ENCODE measurements around the gene OSM.

Gene OSM

GRCh38 chr22:30305906-30306626 is 39.4 kb upstream of the OSM start:
- no peak for TF ChIP-seq GATA2 (IDR thresholded peaks at IDR 0.05; ENCODE audit: low read depth, low read length)
- TF ChIP-seq GATA3 (IDR thresholded peaks at IDR 0.05; ENCODE audit: low read depth, low read length), result no peak

- no peak for TF ChIP-seq GATA2 (IDR thresholded peaks at IDR 0.05; ENCODE audit: low read depth, low read length)
- TF ChIP-seq GATA3 (IDR thresholded peaks at IDR 0.05; ENCODE audit: low read depth, low read length), result no peak
These were observed 38.9 kb upstream of the OSM start for GRCh38 chr22:30305519-30305905.

DNA sequence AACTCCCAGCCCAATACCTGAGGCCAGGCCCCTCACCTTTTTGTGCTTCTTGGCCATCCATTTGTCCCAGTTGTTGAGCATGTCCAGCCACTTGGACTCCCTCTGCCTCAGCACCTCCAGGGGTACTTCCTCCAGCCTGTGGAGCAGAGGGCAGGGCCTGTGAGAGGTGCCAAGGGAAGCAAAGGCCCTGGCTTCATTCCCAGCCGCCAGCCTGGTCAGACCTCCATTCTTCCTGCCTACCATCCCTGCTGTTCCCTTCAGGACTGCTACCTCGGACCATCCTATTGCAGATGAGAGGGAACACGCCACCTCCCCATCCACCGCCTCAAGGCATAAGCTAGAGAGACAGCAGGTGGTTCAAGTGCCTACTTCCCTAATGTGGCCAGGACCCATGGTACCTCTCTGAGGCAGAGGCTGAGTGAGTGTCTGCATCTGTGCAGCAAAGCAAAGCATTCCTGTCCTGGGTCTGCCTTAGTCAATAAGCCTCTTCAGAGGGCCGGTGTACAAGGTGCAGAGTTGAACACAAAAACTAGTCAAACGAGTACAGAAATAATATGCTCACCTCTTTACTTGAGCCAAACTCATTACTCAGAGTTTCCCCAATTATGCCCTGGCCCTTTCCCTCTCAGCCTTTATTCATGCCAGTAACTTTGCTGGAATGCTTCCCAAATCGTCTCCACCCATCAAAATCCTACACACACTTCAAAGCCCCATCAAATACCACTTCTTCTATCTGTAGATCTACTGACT is 38.0 kb upstream of the OSM start:
- TF ChIP-seq GATA2 (IDR thresholded peaks at IDR 0.05; ENCODE audit: low read depth, low read length) (no peak), GATA3 (IDR thresholded peaks at IDR 0.05; ENCODE audit: low read depth, low read length) (no peak)

GRCh38 chr22:30302810-30303138 is 36.1 kb upstream of the OSM start:
- TF ChIP-seq GATA2 (IDR thresholded peaks at IDR 0.05; ENCODE audit: low read depth, low read length), result no peak
- no peak for TF ChIP-seq GATA3 (IDR thresholded peaks at IDR 0.05; ENCODE audit: low read depth, low read length)

- TF ChIP-seq GATA2 (IDR thresholded peaks at IDR 0.05; ENCODE audit: low read depth, low read length), result no peak
- TF ChIP-seq GATA3 (IDR thresholded peaks at IDR 0.05; ENCODE audit: low read depth, low read length), result no peak
These were observed 35.6 kb upstream of the OSM start for GRCh38 chr22:30301995-30302809.

DNA sequence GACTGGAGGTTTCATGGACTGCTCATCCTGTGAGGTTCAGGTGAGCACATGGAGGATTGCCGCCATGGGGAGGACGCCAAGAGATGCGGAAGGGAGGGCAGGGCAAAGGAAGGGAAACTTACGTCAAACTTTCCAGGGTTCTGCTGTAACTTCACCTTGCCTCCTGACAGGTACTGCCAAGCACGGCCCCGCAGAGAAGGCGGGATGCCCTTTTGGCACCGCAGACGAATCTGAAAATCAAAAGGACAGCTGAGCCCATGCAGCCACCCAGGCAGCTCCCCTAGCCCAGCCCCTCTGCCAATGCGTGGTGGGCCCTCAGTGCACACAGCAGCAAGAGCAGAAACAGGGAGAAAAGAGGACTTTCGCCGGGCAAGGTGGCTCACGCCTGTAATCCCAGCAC is 32.7 kb upstream of the OSM start:
- TF ChIP-seq GATA2 (IDR thresholded peaks at IDR 0.05; ENCODE audit: low read depth, low read length) (no peak), GATA3 (IDR thresholded peaks at IDR 0.05; ENCODE audit: low read depth, low read length) (no peak)

DNA sequence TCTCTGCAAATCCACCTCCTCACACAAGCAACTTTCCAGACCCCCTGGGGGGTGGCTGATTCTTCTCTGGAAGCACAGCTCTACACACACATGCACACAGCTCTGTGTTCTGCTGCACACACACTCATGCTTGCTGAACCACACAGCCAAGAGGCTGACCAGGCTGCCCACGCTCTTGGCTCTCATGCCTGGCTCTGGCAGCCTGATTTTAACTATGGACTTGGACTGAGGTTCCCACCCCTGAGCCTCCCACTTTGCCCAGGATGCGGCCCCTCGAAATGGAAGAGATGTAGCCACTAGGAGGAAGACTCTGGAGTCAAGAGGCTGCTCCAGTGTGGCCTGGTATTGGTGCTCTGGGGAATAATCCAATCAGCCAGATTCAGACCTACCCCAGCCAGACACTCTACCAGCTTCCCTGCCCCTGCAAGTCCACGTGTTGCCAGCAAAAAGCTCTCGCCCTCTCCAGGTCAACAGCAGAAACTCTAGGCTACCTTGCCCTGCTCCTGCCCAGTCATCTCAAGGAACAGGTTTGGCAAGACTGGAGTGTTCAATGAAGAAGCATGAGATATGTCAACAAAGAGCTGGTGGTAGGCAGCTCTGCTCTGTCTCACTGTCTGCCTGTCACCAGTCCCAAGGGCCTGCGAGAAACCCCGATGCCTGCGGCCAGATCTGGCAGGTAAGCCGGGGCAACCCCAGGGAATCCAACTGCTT is 31.5 kb upstream of the OSM start:
- TF ChIP-seq GATA3 (IDR thresholded peaks at IDR 0.05; ENCODE audit: low read depth, low read length), result no peak
- no peak for TF ChIP-seq GATA2 (IDR thresholded peaks at IDR 0.05; ENCODE audit: low read depth, low read length)

GRCh38 chr22:30297276-30297990 is 30.8 kb upstream of the OSM start:
- no peak for TF ChIP-seq GATA2 (IDR thresholded peaks at IDR 0.05; ENCODE audit: low read depth, low read length)
- no peak for TF ChIP-seq GATA3 (IDR thresholded peaks at IDR 0.05; ENCODE audit: low read depth, low read length)

GRCh38 chr22:30296833-30297232 is 30.2 kb upstream of the OSM start:
- TF ChIP-seq GATA2 (IDR thresholded peaks at IDR 0.05; ENCODE audit: low read depth, low read length) (no peak), GATA3 (IDR thresholded peaks at IDR 0.05; ENCODE audit: low read depth, low read length) (no peak)

- TF ChIP-seq GATA2 (IDR thresholded peaks at IDR 0.05; ENCODE audit: low read depth, low read length), result no peak
- no peak for TF ChIP-seq GATA3 (IDR thresholded peaks at IDR 0.05; ENCODE audit: low read depth, low read length)
These were observed 29.7 kb upstream of the OSM start for GRCh38 chr22:30296324-30296723.

DNA sequence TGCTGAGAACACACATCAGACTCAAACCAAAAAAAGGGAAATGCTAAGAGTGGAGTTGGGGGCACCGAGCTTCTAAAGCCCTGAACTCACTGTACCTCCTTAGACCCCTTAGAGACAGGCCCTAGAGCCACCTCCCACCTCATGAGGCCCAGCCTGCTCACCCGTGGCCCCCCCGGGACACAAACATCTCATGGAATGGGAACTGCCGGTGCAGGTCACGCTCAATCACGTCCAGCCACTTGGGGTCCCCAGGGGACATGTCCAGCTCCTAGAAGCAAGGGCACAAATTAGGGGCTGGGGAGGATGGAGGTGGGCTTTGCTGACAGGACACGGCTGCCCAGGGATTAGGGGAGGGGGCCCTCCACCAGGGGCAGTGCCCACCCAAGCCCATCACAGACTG is 28.9 kb upstream of the OSM start:
- TF ChIP-seq GATA2 (IDR thresholded peaks at IDR 0.05; ENCODE audit: low read depth, low read length) (no peak), GATA3 (IDR thresholded peaks at IDR 0.05; ENCODE audit: low read depth, low read length) (no peak)

DNA sequence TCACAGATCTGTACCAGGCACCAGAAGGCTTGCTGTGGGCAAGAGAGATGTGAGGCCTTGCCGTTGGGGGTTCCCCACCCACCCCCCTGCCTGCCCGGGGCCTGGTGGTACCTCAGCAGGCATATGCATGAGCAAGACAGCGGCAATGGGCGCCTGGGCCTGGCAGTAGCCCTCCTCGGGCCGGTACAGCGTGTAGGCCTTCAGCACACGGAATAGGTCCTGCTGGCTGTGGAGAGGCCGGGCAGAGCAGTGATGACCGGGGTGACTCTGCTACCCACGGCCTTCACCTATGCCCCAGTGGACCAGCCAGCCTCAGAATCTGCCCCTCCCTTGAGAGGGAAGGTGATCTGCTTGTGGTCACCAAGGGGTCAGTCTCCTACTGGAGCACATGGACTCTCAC is 28.2 kb upstream of the OSM start:
- no peak for TF ChIP-seq GATA3 (IDR thresholded peaks at IDR 0.05; ENCODE audit: low read depth, low read length)
- TF ChIP-seq GATA2 (IDR thresholded peaks at IDR 0.05; ENCODE audit: low read depth, low read length), result no peak

GRCh38 chr22:30294066-30294465 is 27.4 kb upstream of the OSM start:
- no peak for TF ChIP-seq GATA2 (IDR thresholded peaks at IDR 0.05; ENCODE audit: low read depth, low read length)
- no peak for TF ChIP-seq GATA3 (IDR thresholded peaks at IDR 0.05; ENCODE audit: low read depth, low read length)
